Measurements from ENCODE around the gene SLC25A4. TPM values are rescaled to one million over a fixed set of nuclear protein-coding genes. Genes with fewer than 3 reads are reported as not detected.
"Not testable (repeated sequence)": the region's sequence is repeated elsewhere in the genome, so short reads cannot be mapped to it uniquely, and the experiment has no call there.

SLC25A4 gene
- total RNA-seq, 1 donor from 2014 or later = 20.0 TPM

GRCh38 chr4:185099940-185100339, 43.1 kb upstream of the SLC25A4 start:
- H3K4me3 ChIP-seq (ENCODE audit: low read depth, low read length) = no peak overlapping the region
- no peak for FAIRE-seq
- H3K27me3 ChIP-seq (ENCODE audit: control insufficient read depth, insufficient read depth, low read length) = no peaks in the 10 kb centered on the region
- H3K36me3 ChIP-seq (ENCODE audit: control insufficient read depth, insufficient read depth, low read length) = no peaks in the 10 kb centered on the region
- DNase-seq (ENCODE audit: low read depth) = no peak
- no peak for TF ChIP-seq CTCF (IDR thresholded peaks at IDR 0.05; ENCODE audit: insufficient read depth, low read length, severe bottlenecking)

GRCh38 chr4:185100423-185100822, 42.6 kb upstream of the SLC25A4 start:
- no peak overlapping the region for H3K4me3 ChIP-seq (ENCODE audit: low read depth, low read length)
- no peak for TF ChIP-seq CTCF (IDR thresholded peaks at IDR 0.05; ENCODE audit: insufficient read depth, low read length, severe bottlenecking)
- DNase-seq (ENCODE audit: low read depth) (no peak), FAIRE-seq (no peak)
- H3K36me3 ChIP-seq (ENCODE audit: control insufficient read depth, insufficient read depth, low read length) = no peaks in the 10 kb centered on the region
- no peaks in the 10 kb centered on the region for H3K27me3 ChIP-seq (ENCODE audit: control insufficient read depth, insufficient read depth, low read length)

GRCh38 chr4:185101354-185101890, 41.6 kb upstream of the SLC25A4 start:
- no peak for DNase-seq (ENCODE audit: low read depth)
- Histone ChIP-seq H3K4me3 (ENCODE audit: low read depth, low read length) (no peak overlapping the region), H3K27me3 (ENCODE audit: control insufficient read depth, insufficient read depth, low read length) (no peaks in the 10 kb centered on the region), H3K36me3 (ENCODE audit: control insufficient read depth, insufficient read depth, low read length) (no peaks in the 10 kb centered on the region)
- no peak for FAIRE-seq
- TF ChIP-seq CTCF (IDR thresholded peaks at IDR 0.05; ENCODE audit: insufficient read depth, low read length, severe bottlenecking) = no peak

GRCh38 chr4:185104733-185105132, 38.3 kb upstream of the SLC25A4 start:
- TF ChIP-seq CTCF (IDR thresholded peaks at IDR 0.05; ENCODE audit: insufficient read depth, low read length, severe bottlenecking) = no peak
- FAIRE-seq (no peak), DNase-seq (ENCODE audit: low read depth) (no peak)
- Histone ChIP-seq H3K36me3 (ENCODE audit: control insufficient read depth, insufficient read depth, low read length) (no peaks in the 10 kb centered on the region), H3K27me3 (ENCODE audit: control insufficient read depth, insufficient read depth, low read length) (no peaks in the 10 kb centered on the region), H3K4me3 (ENCODE audit: low read depth, low read length) (no peak overlapping the region)

DNA sequence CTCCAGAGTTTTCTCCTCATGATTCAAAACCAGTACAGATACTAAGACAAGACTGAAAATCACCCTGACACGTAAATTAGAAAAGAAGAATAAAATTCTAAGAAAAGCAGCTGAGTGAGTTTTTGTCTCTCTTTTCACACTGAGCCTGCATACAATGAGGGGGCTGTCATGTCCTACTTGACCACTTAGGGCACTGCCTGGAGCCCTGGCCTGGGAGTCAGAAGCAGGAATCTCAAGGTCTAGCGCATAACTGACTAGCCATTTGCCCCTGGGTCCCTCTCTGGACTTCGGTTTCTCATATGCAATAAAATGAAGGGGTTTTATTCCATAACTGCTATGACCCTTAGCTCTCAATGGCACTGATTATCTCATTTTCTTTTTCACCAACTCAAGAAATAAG, 36.7 kb upstream of the SLC25A4 start:
- DNase-seq (ENCODE audit: low read depth) = no peak
- Histone ChIP-seq H3K36me3 (ENCODE audit: control insufficient read depth, insufficient read depth, low read length) (no peaks in the 10 kb centered on the region), H3K4me3 (ENCODE audit: low read depth, low read length) (no peak overlapping the region), H3K27me3 (ENCODE audit: control insufficient read depth, insufficient read depth, low read length) (no peaks in the 10 kb centered on the region)
- TF ChIP-seq CTCF (IDR thresholded peaks at IDR 0.05; ENCODE audit: insufficient read depth, low read length, severe bottlenecking) = no peak
- no peak for FAIRE-seq

DNA sequence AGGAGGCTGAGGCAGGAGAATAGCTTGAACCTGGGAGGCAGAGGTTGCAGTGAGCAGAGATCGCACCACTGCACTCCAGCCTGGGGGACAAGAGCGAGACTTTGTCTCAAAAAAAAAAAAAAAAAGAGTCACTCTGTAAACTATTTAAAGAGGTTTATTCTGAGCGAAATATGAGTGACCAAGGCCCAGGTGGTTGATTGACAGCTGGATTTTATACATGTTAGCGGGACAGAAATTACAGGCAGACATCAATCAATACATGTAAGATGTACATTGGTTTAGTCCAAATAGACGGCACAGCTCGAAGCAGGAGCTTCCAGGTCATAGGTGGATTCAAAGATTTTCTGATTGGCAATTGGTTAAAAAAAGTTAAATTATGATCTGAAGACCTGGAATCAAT, 35.5 kb upstream of the SLC25A4 start:
- H3K4me3 ChIP-seq (ENCODE audit: low read depth, low read length); DNase-seq (ENCODE audit: low read depth); FAIRE-seq; H3K27me3 ChIP-seq (ENCODE audit: control insufficient read depth, insufficient read depth, low read length); H3K36me3 ChIP-seq (ENCODE audit: control insufficient read depth, insufficient read depth, low read length): not testable (repeated sequence)

All from bronchial epithelial cell (primary cell).